ENCODE results near the gene PEDS1. TPM values are rescaled to one million over a fixed set of nuclear protein-coding genes. Genes with fewer than 3 reads are reported as not detected.
"Not testable (repeated sequence)": the region's sequence is repeated elsewhere in the genome, so short reads cannot be mapped to it uniquely, and the experiment has no call there.

PEDS1 gene
- total RNA-seq, 1 donor from 2014 or later = 9.5 TPM

GRCh38 chr20:50140339-50140859 is 13.1 kb downstream of the PEDS1 start:
- peaks cover 42% of the 10 kb centered on the region for H4K20me1 ChIP-seq (ENCODE audit: low read depth)
- no peak overlapping the region for H3K4me3 ChIP-seq
- H3K9me3 Mint-ChIP-seq = no peaks in the 10 kb centered on the region
- H3K27ac ChIP-seq = no peak overlapping the region
- H3K4me1 Mint-ChIP-seq = peaks cover 14% of the 10 kb centered on the region
- no peaks in the 10 kb centered on the region for H3K4me1 ChIP-seq
- H3K79me2 ChIP-seq (ENCODE audit: low read depth) = peaks cover 7% of the 10 kb centered on the region
- H3K27me3 Mint-ChIP-seq (ENCODE audit: insufficient read depth, low read depth) = peaks cover 10% of the 10 kb centered on the region
- H3K27me3 ChIP-seq = no peaks in the 10 kb centered on the region
- H3K4me2 ChIP-seq = no peak overlapping the region
- no peaks in the 10 kb centered on the region for H3F3A ChIP-seq (ENCODE audit: low read depth)
- H3K36me3 Mint-ChIP-seq = peaks cover 29% of the 10 kb centered on the region
- H3K27ac Mint-ChIP-seq = peak overlapping the region; percentile 22
- DNase-seq (ENCODE audit: low spot score) = no peak
- no peak overlapping the region for H3K9ac ChIP-seq
- H3K4me3 Mint-ChIP-seq = no peak overlapping the region
- H3K9me3 ChIP-seq (ENCODE audit: low read depth) = no peaks in the 10 kb centered on the region
- H3K36me3 ChIP-seq = no peaks in the 10 kb centered on the region
- no peak overlapping the region for H2AFZ ChIP-seq (replicated peaks)
- no peak for TF ChIP-seq EZH2phosphoT487 (IDR thresholded peaks at IDR 0.05)
- no peak for TF ChIP-seq CTCF (IDR thresholded peaks at IDR 0.05)
- no peak for TF ChIP-seq EZH2 (IDR thresholded peaks at IDR 0.05)

- peaks cover 14% of the 10 kb centered on the region for H3K4me1 Mint-ChIP-seq
- no peaks in the 10 kb centered on the region for H3K4me1 ChIP-seq
- H3K27ac ChIP-seq = no peak overlapping the region
- peaks cover 30% of the 10 kb centered on the region for H3K36me3 Mint-ChIP-seq
- H3K4me3 ChIP-seq = no peak overlapping the region
- no peaks in the 10 kb centered on the region for H3K9me3 Mint-ChIP-seq
- DNase-seq (ENCODE audit: low spot score) = no peak
- no peak overlapping the region for H3K9ac ChIP-seq
- no peaks in the 10 kb centered on the region for H3K9me3 ChIP-seq (ENCODE audit: low read depth)
- H3K27me3 Mint-ChIP-seq (ENCODE audit: insufficient read depth, low read depth) = peaks cover 10% of the 10 kb centered on the region
- H3K4me2 ChIP-seq = no peak overlapping the region
- no peaks in the 10 kb centered on the region for H3F3A ChIP-seq (ENCODE audit: low read depth)
- H3K4me3 Mint-ChIP-seq = no peak overlapping the region
- H2AFZ ChIP-seq (replicated peaks) = no peak overlapping the region
- H3K36me3 ChIP-seq = no peaks in the 10 kb centered on the region
- H3K27ac Mint-ChIP-seq = peak overlapping the region; percentile 66
- TF ChIP-seq CTCF (IDR thresholded peaks at IDR 0.05) (peak; percentile 8), EZH2phosphoT487 (IDR thresholded peaks at IDR 0.05) (no peak), EZH2 (IDR thresholded peaks at IDR 0.05) (no peak)
- H4K20me1 ChIP-seq (ENCODE audit: low read depth) = peaks cover 33% of the 10 kb centered on the region
- peaks cover under 1% of the 10 kb centered on the region for H3K79me2 ChIP-seq (ENCODE audit: low read depth)
- no peaks in the 10 kb centered on the region for H3K27me3 ChIP-seq
Observed at GRCh38 chr20:50138479-50139393, 14.8 kb downstream of the PEDS1 start.

- H3F3A ChIP-seq (ENCODE audit: low read depth) = no peaks in the 10 kb centered on the region
- no peaks in the 10 kb centered on the region for H3K36me3 ChIP-seq
- H3K27ac ChIP-seq = no peak overlapping the region
- no peak overlapping the region for H3K4me3 Mint-ChIP-seq
- H3K79me2 ChIP-seq (ENCODE audit: low read depth) = no peaks in the 10 kb centered on the region
- no peak for DNase-seq (ENCODE audit: low spot score)
- H4K20me1 ChIP-seq (ENCODE audit: low read depth) = peaks cover 30% of the 10 kb centered on the region
- H3K9me3 Mint-ChIP-seq = no peaks in the 10 kb centered on the region
- no peak overlapping the region for H3K4me2 ChIP-seq
- H3K27ac Mint-ChIP-seq = no peak overlapping the region
- H3K36me3 Mint-ChIP-seq = peaks cover 30% of the 10 kb centered on the region
- H3K4me1 Mint-ChIP-seq = peaks cover 14% of the 10 kb centered on the region
- H3K27me3 ChIP-seq = no peaks in the 10 kb centered on the region
- H3K4me1 ChIP-seq = no peaks in the 10 kb centered on the region
- TF ChIP-seq CTCF (IDR thresholded peaks at IDR 0.05) (no peak), EZH2phosphoT487 (IDR thresholded peaks at IDR 0.05) (no peak), EZH2 (IDR thresholded peaks at IDR 0.05) (no peak)
- H3K4me3 ChIP-seq = no peak overlapping the region
- H2AFZ ChIP-seq (replicated peaks) = no peak overlapping the region
- H3K9ac ChIP-seq = no peak overlapping the region
- H3K9me3 ChIP-seq (ENCODE audit: low read depth) = no peaks in the 10 kb centered on the region
- H3K27me3 Mint-ChIP-seq (ENCODE audit: insufficient read depth, low read depth) = peaks cover 10% of the 10 kb centered on the region
Observed at GRCh38 chr20:50138120-50138478, 15.4 kb downstream of the PEDS1 start.

- DNase-seq (ENCODE audit: low spot score); H3K9me3 ChIP-seq (ENCODE audit: low read depth); H3K27ac ChIP-seq; H3K4me3 Mint-ChIP-seq; H3K79me2 ChIP-seq (ENCODE audit: low read depth); H3K9ac ChIP-seq; H3K4me2 ChIP-seq; H3K4me1 ChIP-seq; H2AFZ ChIP-seq (replicated peaks); H3K4me3 ChIP-seq; H3K27me3 ChIP-seq; H3F3A ChIP-seq (ENCODE audit: low read depth); H3K9me3 Mint-ChIP-seq; H3K27me3 Mint-ChIP-seq (ENCODE audit: insufficient read depth, low read depth); H3K36me3 ChIP-seq: not testable (repeated sequence)
- H4K20me1 ChIP-seq (ENCODE audit: low read depth) = peaks cover 30% of the 10 kb centered on the region
- peaks cover 26% of the 10 kb centered on the region for H3K36me3 Mint-ChIP-seq
- peaks cover 14% of the 10 kb centered on the region for H3K4me1 Mint-ChIP-seq
- peak overlapping the region; percentile 85 for H3K27ac Mint-ChIP-seq
Observed at GRCh38 chr20:50137702-50138101, 15.8 kb downstream of the PEDS1 start.
